OCI-LY1 (cell line): ENCODE measurements around the gene CNTNAP2.

Source experiments
- EZH2 ChIP-seq: fragments of 200-600 bp; sonication (generic), shearing (Covaris generic); IDR thresholded peaks from 2 replicates; pipeline ENCODE4 v1.8.0; 2017; ENCODE audit warnings: borderline replicate concordance, mixed run types, mild to moderate bottlenecking, antibody characterized with exemption, low read length, moderate library complexity, mixed read lengths
- TF ChIP-seq, protein P1 (sequence below): fragments of 200-600 bp; sonication (generic), shearing (Covaris generic); IDR thresholded peaks from 2 replicates; pipeline ENCODE4 v1.5.1; 2017; ENCODE audit warnings: mild to moderate bottlenecking, antibody characterized with exemption, low read length, moderate library complexity, mixed read lengths

DNA sequence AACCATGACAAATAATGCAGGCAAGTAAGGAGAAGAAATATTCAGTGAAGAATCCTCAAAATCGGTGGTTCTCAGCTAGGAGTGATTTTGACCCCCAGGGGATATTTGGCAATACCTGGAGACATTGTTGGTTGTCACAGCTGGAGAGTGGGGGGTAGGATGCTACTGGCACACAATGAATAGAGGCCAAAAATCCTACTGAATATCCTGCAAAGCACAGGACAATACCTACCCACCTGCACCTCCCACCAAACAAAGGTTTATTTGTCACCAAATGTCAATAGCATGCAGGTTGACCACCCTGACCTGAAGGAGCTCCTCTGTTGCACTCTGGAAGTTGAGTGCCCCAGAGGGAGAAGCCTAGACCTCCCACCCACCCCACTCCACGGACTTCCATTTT is 1028.6 kb downstream of the CNTNAP2 start:
- no peak for TF ChIP-seq EZH2
- TF ChIP-seq, protein P1, sequence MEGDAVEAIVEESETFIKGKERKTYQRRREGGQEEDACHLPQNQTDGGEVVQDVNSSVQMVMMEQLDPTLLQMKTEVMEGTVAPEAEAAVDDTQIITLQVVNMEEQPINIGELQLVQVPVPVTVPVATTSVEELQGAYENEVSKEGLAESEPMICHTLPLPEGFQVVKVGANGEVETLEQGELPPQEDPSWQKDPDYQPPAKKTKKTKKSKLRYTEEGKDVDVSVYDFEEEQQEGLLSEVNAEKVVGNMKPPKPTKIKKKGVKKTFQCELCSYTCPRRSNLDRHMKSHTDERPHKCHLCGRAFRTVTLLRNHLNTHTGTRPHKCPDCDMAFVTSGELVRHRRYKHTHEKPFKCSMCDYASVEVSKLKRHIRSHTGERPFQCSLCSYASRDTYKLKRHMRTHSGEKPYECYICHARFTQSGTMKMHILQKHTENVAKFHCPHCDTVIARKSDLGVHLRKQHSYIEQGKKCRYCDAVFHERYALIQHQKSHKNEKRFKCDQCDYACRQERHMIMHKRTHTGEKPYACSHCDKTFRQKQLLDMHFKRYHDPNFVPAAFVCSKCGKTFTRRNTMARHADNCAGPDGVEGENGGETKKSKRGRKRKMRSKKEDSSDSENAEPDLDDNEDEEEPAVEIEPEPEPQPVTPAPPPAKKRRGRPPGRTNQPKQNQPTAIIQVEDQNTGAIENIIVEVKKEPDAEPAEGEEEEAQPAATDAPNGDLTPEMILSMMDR: no peak
